ENCODE data around the gene SERP1. TPM values are rescaled to one million over a fixed set of nuclear protein-coding genes. Genes with fewer than 3 reads are reported as not detected.

SERP1 gene
- total RNA-seq, 2 experiments from 2014 or later: 98.4 to 98.5 TPM

DNA sequence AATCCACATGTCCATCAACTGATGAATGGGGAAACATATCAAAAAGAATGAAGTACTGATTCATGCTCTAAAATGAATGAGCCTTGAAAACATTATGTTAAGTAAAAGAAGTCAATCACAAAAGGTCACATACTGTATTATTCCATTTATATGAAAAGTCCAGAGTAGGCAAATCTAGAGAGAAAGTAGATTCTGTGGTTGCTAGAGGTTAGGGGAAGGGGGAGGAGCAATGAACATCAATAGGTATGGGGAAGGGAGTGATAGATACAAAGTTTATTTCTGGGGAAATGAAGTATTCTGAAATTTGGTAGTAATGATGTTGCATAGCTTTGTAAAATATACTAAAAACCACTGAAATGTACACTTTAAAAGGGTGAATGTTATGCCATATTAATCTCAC, 14.5 kb downstream of the SERP1 start:
- H3K4me1 Mint-ChIP-seq: peaks cover 10% of the 10 kb centered on the region
- POLR2A ChIA-PET: interaction anchor here (0.6 kb wide), 1 partner anchor 565 kb away, joined by 3 read pairs; no protein-coding TSS in a partner anchor
- H3K27ac Mint-ChIP-seq: no peak overlapping the region
- no peaks in the 10 kb centered on the region for H3K36me3 Mint-ChIP-seq (ENCODE audit: low read depth)
- CTCF ChIA-PET: no interaction called here
- peaks cover 7% of the 10 kb centered on the region for H3K27me3 Mint-ChIP-seq
- no peak for DNase-seq
- H3K9me3 Mint-ChIP-seq: no peaks in the 10 kb centered on the region
- no peak overlapping the region for H3K4me3 Mint-ChIP-seq

- Mint-ChIP-seq H3K4me1 (peaks cover 10% of the 10 kb centered on the region), H3K27me3 (peaks cover 11% of the 10 kb centered on the region), H3K4me3 (no peak overlapping the region), H3K27ac (no peak overlapping the region), H3K9me3 (no peaks in the 10 kb centered on the region), H3K36me3 (ENCODE audit: low read depth) (no peaks in the 10 kb centered on the region)
- ChIA-PET POLR2A (interaction anchor here (2.4 kb wide), 1 partner anchor 236 kb away, joined by 5 read pairs; no protein-coding TSS in a partner anchor), CTCF (interaction anchor here (0.9 to 1.7 kb wide), 9 partner anchors 9 to 617 kb away, joined by 3 to 8 read pairs (median 3); no protein-coding TSS in a partner anchor)
- DNase-seq: no peak
Measured at GRCh38 chr3:150528354-150528797, 17.9 kb downstream of the SERP1 start.

DNA sequence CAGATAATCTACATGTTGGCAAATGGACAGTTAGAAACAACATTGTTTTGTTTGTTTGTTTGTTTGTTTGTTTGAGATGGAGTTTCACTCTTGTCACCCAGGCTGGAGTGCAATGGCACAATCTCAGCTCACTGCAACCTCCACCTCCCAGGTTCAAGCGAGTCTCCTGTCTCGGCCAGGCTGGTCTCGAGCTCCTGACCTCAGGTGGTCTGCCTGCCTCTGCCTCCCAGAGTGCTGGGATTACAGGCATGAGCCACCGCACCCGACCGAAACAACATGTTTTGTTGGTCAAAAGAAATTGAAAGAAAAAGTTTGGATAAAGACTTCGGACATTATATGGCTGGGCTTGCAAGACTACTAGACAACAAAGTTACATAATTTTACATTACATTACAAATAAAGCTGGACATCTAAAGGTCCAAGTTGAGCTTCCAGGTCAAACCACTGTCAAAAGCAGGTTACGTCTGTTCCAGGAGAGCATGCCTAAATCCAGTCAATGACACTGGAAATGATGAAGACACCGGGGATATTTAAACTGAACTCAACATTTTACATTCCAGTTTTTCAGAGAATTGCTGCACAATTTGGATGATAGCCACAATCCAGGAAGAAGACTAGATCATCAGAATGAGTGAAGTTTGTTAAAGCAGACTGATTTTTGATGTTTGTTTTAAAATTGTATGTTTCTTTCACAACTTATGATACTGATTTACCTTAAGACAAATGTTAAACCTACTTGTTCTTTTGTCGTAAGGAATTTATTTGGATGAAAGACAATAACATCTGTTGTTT, 18.6 kb downstream of the SERP1 start:
- Mint-ChIP-seq H3K27me3 (peaks cover 11% of the 10 kb centered on the region), H3K27ac (no peak overlapping the region), H3K4me3 (no peak overlapping the region), H3K36me3 (ENCODE audit: low read depth) (no peaks in the 10 kb centered on the region), H3K4me1 (peaks cover 10% of the 10 kb centered on the region), H3K9me3 (no peaks in the 10 kb centered on the region)
- DNase-seq: no peak
- POLR2A ChIA-PET: interaction anchor here (1.0 to 2.4 kb wide), 2 partner anchors 236 to 237 kb away, joined by 3 to 5 read pairs; partner anchors contain the start of gene SIAH2
- CTCF ChIA-PET: interaction anchor here (0.9 to 1.7 kb wide), 11 partner anchors 10 to 559 kb away, joined by 3 to 8 read pairs (median 3); no protein-coding TSS in a partner anchor

DNA sequence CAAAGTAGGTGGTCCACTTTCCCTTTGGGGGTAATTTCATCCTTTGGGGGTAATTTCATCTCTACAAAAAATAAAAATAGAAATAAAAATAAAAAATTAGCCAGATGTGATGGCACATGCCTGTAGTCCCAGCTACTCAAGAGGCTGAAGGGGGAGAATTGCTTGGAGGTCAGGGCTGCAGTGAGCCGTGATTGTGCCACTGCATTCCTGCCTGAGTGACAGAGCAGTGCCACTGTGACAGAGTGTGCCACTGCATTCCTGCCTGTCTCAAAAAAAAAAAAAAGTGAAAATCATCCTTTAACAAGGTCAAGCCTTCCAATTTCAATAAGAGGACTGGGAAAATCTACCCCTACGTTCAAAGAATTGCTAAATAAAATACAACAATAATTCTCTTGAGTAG, 22.8 kb downstream of the SERP1 start:
- no peaks in the 10 kb centered on the region for H3K9me3 Mint-ChIP-seq
- DNase-seq: no peak
- ChIA-PET POLR2A (no interaction called here), CTCF (interaction anchor here (0.6 to 1.0 kb wide), 3 partner anchors 64 to 264 kb away, joined by 3 read pairs; no protein-coding TSS in a partner anchor)
- peaks cover 4% of the 10 kb centered on the region for H3K4me1 Mint-ChIP-seq
- peaks cover 12% of the 10 kb centered on the region for H3K27me3 Mint-ChIP-seq
- H3K27ac Mint-ChIP-seq: no peak overlapping the region
- no peak overlapping the region for H3K4me3 Mint-ChIP-seq
- H3K36me3 Mint-ChIP-seq (ENCODE audit: low read depth): no peaks in the 10 kb centered on the region

GRCh38 chr3:150521463-150521862, 24.8 kb downstream of the SERP1 start:
- Mint-ChIP-seq H3K4me3 (no peak overlapping the region), H3K9me3 (peaks cover 5% of the 10 kb centered on the region), H3K36me3 (ENCODE audit: low read depth) (no peaks in the 10 kb centered on the region), H3K27ac (no peak overlapping the region), H3K4me1 (no peaks in the 10 kb centered on the region), H3K27me3 (peaks cover 8% of the 10 kb centered on the region)
- ChIA-PET CTCF (no interaction called here), POLR2A (no interaction called here)
- DNase-seq: no peak

DNA sequence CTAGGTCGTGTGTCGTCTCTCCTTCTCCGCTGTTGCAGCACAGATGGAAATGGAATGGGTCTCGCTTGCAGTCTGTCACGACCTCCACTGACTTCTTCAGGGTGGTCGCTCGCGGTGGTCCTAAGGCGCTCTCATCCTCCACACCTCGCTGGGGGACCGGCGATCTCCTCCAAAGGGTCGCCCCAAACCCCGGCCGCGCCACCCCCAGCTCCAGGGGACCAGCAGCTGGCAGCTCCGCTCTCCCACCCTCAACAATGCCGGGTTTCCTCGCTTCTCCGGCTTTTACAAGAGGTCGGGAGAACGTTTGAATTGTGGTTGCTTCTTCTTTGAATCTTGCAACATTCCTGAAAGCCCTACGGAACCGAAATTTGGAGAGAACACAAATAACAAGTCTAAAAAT, 25.9 kb downstream of the SERP1 start:
- H3K9me3 Mint-ChIP-seq: peaks cover 5% of the 10 kb centered on the region
- H3K36me3 Mint-ChIP-seq (ENCODE audit: low read depth): no peaks in the 10 kb centered on the region
- no peaks in the 10 kb centered on the region for H3K4me1 Mint-ChIP-seq
- no peak overlapping the region for H3K27ac Mint-ChIP-seq
- ChIA-PET CTCF (no interaction called here), POLR2A (no interaction called here)
- no peak overlapping the region for H3K4me3 Mint-ChIP-seq
- DNase-seq: no peak
- peaks cover 8% of the 10 kb centered on the region for H3K27me3 Mint-ChIP-seq

DNA sequence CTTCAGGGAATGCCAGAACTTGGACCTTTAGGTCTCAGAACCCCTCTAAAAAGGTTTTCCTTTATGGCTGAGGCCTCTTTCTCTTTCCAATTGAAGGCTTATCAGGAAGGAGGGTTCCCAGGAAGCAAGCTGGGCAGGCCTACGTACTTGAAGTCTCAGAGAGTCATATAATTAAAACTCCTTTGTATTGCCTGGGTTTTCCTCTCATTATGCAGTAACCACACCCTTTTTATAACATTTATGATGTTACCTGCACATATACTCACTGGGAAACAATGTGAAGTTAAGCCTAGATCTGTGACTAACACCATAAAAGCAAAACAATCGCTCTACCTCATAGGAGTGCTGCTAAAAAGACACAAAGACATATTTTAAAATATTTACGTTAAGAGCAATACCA, 27.3 kb downstream of the SERP1 start:
- Mint-ChIP-seq H3K27me3 (peaks cover 6% of the 10 kb centered on the region), H3K4me3 (no peak overlapping the region), H3K27ac (no peak overlapping the region), H3K36me3 (ENCODE audit: low read depth) (no peaks in the 10 kb centered on the region), H3K9me3 (peaks cover 5% of the 10 kb centered on the region), H3K4me1 (no peaks in the 10 kb centered on the region)
- CTCF ChIA-PET: no interaction called here
- POLR2A ChIA-PET: no interaction called here
- no peak for DNase-seq

- Mint-ChIP-seq H3K4me1 (no peaks in the 10 kb centered on the region), H3K9me3 (peaks cover 5% of the 10 kb centered on the region), H3K4me3 (no peak overlapping the region), H3K27me3 (peaks cover 12% of the 10 kb centered on the region), H3K27ac (no peak overlapping the region), H3K36me3 (ENCODE audit: low read depth) (no peaks in the 10 kb centered on the region)
- ChIA-PET CTCF (no interaction called here), POLR2A (no interaction called here)
- DNase-seq: no peak
Measured at GRCh38 chr3:150515210-150515609, 31.1 kb downstream of the SERP1 start.

DNA sequence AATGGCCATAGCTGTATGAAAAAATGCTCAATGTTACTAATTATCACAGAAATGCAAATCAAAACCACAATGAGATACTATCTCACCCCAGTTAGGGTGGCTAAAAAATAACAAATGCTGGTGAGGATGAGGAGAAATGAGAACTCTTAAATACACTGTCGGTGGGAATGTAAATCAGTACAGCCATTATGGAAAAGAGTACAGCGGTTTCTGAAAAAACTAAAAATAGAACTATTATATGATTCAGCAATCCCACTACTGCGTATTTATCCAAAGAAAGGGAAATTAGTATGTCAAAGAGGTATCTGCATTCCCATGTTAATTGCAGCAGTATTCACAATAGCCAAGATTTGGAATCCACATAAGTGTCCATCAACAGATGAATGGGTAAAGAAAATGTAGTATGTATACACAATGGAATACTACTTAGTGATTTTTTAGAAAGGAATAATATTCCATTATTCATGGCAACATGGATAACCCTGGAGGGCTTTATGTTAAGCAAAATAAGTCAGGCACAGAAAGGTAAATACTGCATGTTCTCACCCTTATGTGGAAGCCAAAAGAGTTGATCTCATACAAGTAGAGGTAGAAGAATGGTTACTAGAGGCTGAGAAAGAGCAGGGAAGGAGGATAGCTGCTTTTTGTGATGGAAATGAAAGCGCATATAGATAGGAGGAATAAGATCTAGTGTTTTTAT, 35.0 kb downstream of the SERP1 start:
- no peak for DNase-seq
- Mint-ChIP-seq H3K36me3 (ENCODE audit: low read depth) (no peaks in the 10 kb centered on the region), H3K4me1 (no peaks in the 10 kb centered on the region), H3K4me3 (no peak overlapping the region), H3K27me3 (peaks cover 26% of the 10 kb centered on the region), H3K27ac (no peak overlapping the region), H3K9me3 (no peaks in the 10 kb centered on the region)
- ChIA-PET POLR2A (no interaction called here), CTCF (no interaction called here)

- Mint-ChIP-seq H3K27ac (no peak overlapping the region), H3K36me3 (ENCODE audit: low read depth) (no peaks in the 10 kb centered on the region), H3K4me3 (no peak overlapping the region), H3K4me1 (no peaks in the 10 kb centered on the region), H3K9me3 (no peaks in the 10 kb centered on the region), H3K27me3 (peaks cover 26% of the 10 kb centered on the region)
- CTCF ChIA-PET: no interaction called here
- POLR2A ChIA-PET: no interaction called here
- no peak for DNase-seq
Measured at GRCh38 chr3:150509780-150510179, 36.5 kb downstream of the SERP1 start.

GRCh38 chr3:150508401-150508800, 37.9 kb downstream of the SERP1 start:
- ChIA-PET CTCF (no interaction called here), POLR2A (no interaction called here)
- Mint-ChIP-seq H3K4me3 (no peak overlapping the region), H3K27me3 (peaks cover 26% of the 10 kb centered on the region), H3K9me3 (no peaks in the 10 kb centered on the region), H3K36me3 (ENCODE audit: low read depth) (no peaks in the 10 kb centered on the region), H3K4me1 (no peaks in the 10 kb centered on the region), H3K27ac (no peak overlapping the region)
- no peak for DNase-seq

- ChIA-PET POLR2A (no interaction called here), CTCF (interaction anchor here (0.8 to 1.3 kb wide), 2 partner anchors 9 to 10 kb away, joined by 3 to 4 read pairs; no protein-coding TSS in a partner anchor)
- H3K27ac Mint-ChIP-seq: no peak overlapping the region
- peaks cover 19% of the 10 kb centered on the region for H3K27me3 Mint-ChIP-seq
- H3K36me3 Mint-ChIP-seq (ENCODE audit: low read depth): peaks cover 7% of the 10 kb centered on the region
- peaks cover 11% of the 10 kb centered on the region for H3K9me3 Mint-ChIP-seq
- no peak for DNase-seq
- no peaks in the 10 kb centered on the region for H3K4me1 Mint-ChIP-seq
- H3K4me3 Mint-ChIP-seq: no peak overlapping the region
Measured at GRCh38 chr3:150504483-150504882, 41.8 kb downstream of the SERP1 start.

DNA sequence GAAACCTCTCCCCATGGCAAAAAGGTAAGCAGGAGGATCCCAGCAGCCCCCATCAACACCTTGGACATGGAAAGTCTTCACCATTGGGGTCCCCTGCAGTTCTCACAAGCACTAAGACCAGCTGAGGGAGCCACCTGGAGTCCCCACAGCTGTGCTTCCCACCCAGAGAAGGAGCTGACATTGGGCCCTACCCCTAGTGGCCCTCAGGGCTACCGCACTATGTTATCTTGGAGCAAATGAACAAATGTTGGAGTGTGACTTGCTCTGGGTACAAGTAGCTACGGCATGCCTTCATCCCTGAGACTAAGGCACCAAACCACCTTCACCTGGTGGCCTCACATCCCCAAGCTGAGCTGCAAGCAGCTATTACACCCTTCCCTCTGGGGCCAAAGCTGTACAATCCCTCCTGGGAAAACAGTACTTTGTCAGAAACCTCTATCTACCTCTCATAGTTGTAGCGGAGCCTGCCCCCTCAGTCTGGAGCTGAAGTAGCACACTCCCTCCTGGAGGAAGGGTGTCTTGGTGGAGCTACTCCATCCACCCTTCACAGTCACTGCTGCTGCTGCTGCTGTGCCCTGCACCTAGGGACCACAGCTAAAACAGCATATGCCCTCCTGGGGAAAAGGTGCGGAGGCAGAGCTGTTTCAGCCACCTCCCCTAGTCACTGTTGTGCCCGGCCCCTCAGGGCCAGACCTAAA, 42.7 kb downstream of the SERP1 start:
- H3K27ac Mint-ChIP-seq: no peak overlapping the region
- H3K4me3 Mint-ChIP-seq: no peak overlapping the region
- POLR2A ChIA-PET: no interaction called here
- CTCF ChIA-PET: interaction anchor here (0.8 to 1.3 kb wide), 2 partner anchors 8 to 9 kb away, joined by 3 to 4 read pairs; no protein-coding TSS in a partner anchor
- H3K27me3 Mint-ChIP-seq: peaks cover 16% of the 10 kb centered on the region
- peaks cover 7% of the 10 kb centered on the region for H3K36me3 Mint-ChIP-seq (ENCODE audit: low read depth)
- peaks cover 11% of the 10 kb centered on the region for H3K9me3 Mint-ChIP-seq
- DNase-seq: no peak
- no peaks in the 10 kb centered on the region for H3K4me1 Mint-ChIP-seq

Measured in activated CD4-positive, alpha-beta memory T cell treated with anti-CD3 and anti-CD28 coated beads, Interleukin-2, amount 10 ng/mL, durations not matched to agents 7 days and 5 days (primary cell).